Measurements from ENCODE around the gene CAPN15. TPM values are rescaled to one million over a fixed set of nuclear protein-coding genes. Genes with fewer than 3 reads are reported as not detected.

CAPN15 gene
- total RNA-seq, 1 experiment from 2014 or later = 76.4 TPM

GRCh38 chr16:495127-495748 is 32.3 kb upstream of the CAPN15 start:
- no peaks in the 10 kb centered on the region for H3K27me3 Mint-ChIP-seq (ENCODE audit: low read depth)
- Histone ChIP-seq H4K8ac (replicated peaks; ENCODE audit: insufficient read length, low read depth, low read length) (no peak overlapping the region), H2AFZ (ENCODE audit: low read length) (no peak overlapping the region), H2BK15ac (ENCODE audit: low read depth, low read length) (no peak overlapping the region), H2BK20ac (ENCODE audit: low read depth, low read length, poor library complexity, severe bottlenecking) (no peak overlapping the region), H2BK5ac (ENCODE audit: insufficient read length, low read length) (no peak overlapping the region), H4K91ac (ENCODE audit: insufficient read length, low read depth, low read length) (no peak overlapping the region), H4K5ac (ENCODE audit: insufficient read length, low read depth, low read length) (no peak overlapping the region), H3K9me3 (ENCODE audit: control insufficient read depth, low read depth, low read length) (no peaks in the 10 kb centered on the region), H3K23ac (ENCODE audit: insufficient read length, low read depth, low read length) (no peak overlapping the region), H3K4me2 (ENCODE audit: insufficient read depth, insufficient read length, low read length) (no peak overlapping the region), H3T11ph (ENCODE audit: low read length) (no peak overlapping the region), H2BK120ac (ENCODE audit: low read depth, low read length, poor library complexity, severe bottlenecking) (no peak overlapping the region), H3K9ac (ENCODE audit: extremely low read depth, insufficient read length, low read length) (no peak overlapping the region), H4K20me1 (ENCODE audit: control insufficient read depth, insufficient read depth, insufficient read length) (no peaks in the 10 kb centered on the region), H2AK5ac (ENCODE audit: insufficient read length, low read length) (no peak overlapping the region), H3K4me1 (ENCODE audit: insufficient read depth, low read length) (no peaks in the 10 kb centered on the region), H3K79me2 (ENCODE audit: insufficient read depth, low read length) (no peaks in the 10 kb centered on the region), H3K4ac (ENCODE audit: low read depth, low read length) (no peak overlapping the region), H3K27me3 (ENCODE audit: insufficient read depth, low read length) (no peaks in the 10 kb centered on the region), H3K14ac (ENCODE audit: insufficient read depth, low read length) (no peak overlapping the region), H2BK12ac (ENCODE audit: insufficient read length, low read depth, low read length) (no peak overlapping the region), H3K18ac (ENCODE audit: insufficient read length, low read depth, low read length) (no peak overlapping the region), H3K79me1 (ENCODE audit: insufficient read depth, low read depth, low read length, poor library complexity, severe bottlenecking) (no peaks in the 10 kb centered on the region), H3K56ac (ENCODE audit: insufficient read length, low read depth, low read length) (no peak overlapping the region), H3K27ac (ENCODE audit: insufficient read length, low read depth, low read length) (no peak overlapping the region), H3K23me2 (ENCODE audit: insufficient read length, low read depth, low read length, poor library complexity, severe bottlenecking) (no peaks in the 10 kb centered on the region)
- no peaks in the 10 kb centered on the region for H3K9me3 Mint-ChIP-seq
- peak; percentile 70 for TF ChIP-seq CTCF (conservative IDR thresholded peaks at IDR 0.05)
- H3K27ac Mint-ChIP-seq = peak overlapping the region in 2 of 3 experiments; percentile 64 to 74; a peak in 2 of 7 replicates
- no CpG with 5 or more reads among the region's 11 CpGs for WGBS (ENCODE audit: extremely low coverage, insufficient read length, low lambda C conversion rate)
- H3K36me3 Mint-ChIP-seq (ENCODE audit: insufficient read depth in 1 of 3, low read depth in 3 of 3) = peaks cover 4 to 32% (median 20%) of the 10 kb centered on the region in 3 experiments; a peak in 6 of 7 replicates
- no peak overlapping the region for H3K4me3 Mint-ChIP-seq
- DNase-seq = peak; percentile 82
- H3K4me1 Mint-ChIP-seq = peaks cover 18 to 21% of the 10 kb centered on the region in 2 experiments

All from H9 (cell line).